HAP-1 (cell line): ENCODE results near the gene IL10RB.
A peak's percentile ranks its signal among the peaks of the same experiment; 100 is the strongest.

Experiments used
- DNase-seq, 2 experiments: peaks; one replicate each; pipeline ENCODE4 v3.0.0-alpha.2; 2016 to 2020; ENCODE audit warnings: low spot score in 2 of 2
- H3K27me3 ChIP-seq: fragments of 250-450 bp; sonication (Bioruptor Pico); 2 replicates; pipeline ENCODE4 v1.5.1; 2020; ENCODE audit warnings: low read depth, mild to moderate bottlenecking, moderate library complexity
- H3K36me3 ChIP-seq: fragments of 250-450 bp; sonication (Bioruptor Pico); replicated peaks from 2 replicates; pipeline ENCODE4 v1.5.1; 2020; ENCODE audit warnings: mild to moderate bottlenecking
- H3K4me1 ChIP-seq: fragments of 250-450 bp; sonication (Bioruptor Pico); 2 replicates; pipeline ENCODE4 v1.5.1; 2020; ENCODE audit warnings: mild to moderate bottlenecking
- H3K4me3 ChIP-seq: fragments of 250-450 bp; sonication (Bioruptor Pico); 2 replicates; pipeline ENCODE4 v1.5.1; 2020; ENCODE audit warnings: mild to moderate bottlenecking, moderate library complexity
- H3K9me3 ChIP-seq: fragments of 250-450 bp; sonication (Bioruptor Pico); 2 replicates; pipeline ENCODE4 v1.5.1; 2020; ENCODE audit warnings: mild to moderate bottlenecking, moderate library complexity
- in situ Hi-C: fragments of 300-500 bp; cut with MboI; formaldehyde crosslinking; loops from 3 replicates; pipeline ENCODE4 v1.14.3; 2020; ENCODE audit warnings: low sequenced_read_pairs, inconsistent platforms, mixed read lengths

Gene IL10RB

GRCh38 chr21:33324291-33325221, 58.4 kb downstream of the IL10RB start, which contains the start of gene IFNAR1:
Gene IFNAR1 (plus strand): TSS chr21:33324970. CDS start chr21:33325056, 86 bp downstream.
- H3K27me3 ChIP-seq = peaks cover 3% of the 10 kb centered on the region; the same call in 1 of the 2 replicates
- DNase-seq = peak; percentile 96 to 99
- peak within 1 kb of the TSS; percentile 90 for H3K4me3 ChIP-seq
- peaks cover 12% of the 10 kb centered on the region for H3K4me1 ChIP-seq
- no peaks in the 10 kb centered on the region for H3K9me3 ChIP-seq
- no peaks in the 10 kb centered on the region for H3K36me3 ChIP-seq
- in situ Hi-C loops = no loop called here

- peak overlapping the region; percentile 90 for H3K4me3 ChIP-seq
- in situ Hi-C loops = no loop called here
- H3K27me3 ChIP-seq = peaks cover 2% of the 10 kb centered on the region; the same call in 1 of the 2 replicates
- H3K9me3 ChIP-seq = no peaks in the 10 kb centered on the region
- no peaks in the 10 kb centered on the region for H3K36me3 ChIP-seq
- peak; percentile 42 to 76 for DNase-seq
- peaks cover 12% of the 10 kb centered on the region for H3K4me1 ChIP-seq
Observed at GRCh38 chr21:33325222-33326067, 59.3 kb downstream of the IL10RB start.

DNA sequence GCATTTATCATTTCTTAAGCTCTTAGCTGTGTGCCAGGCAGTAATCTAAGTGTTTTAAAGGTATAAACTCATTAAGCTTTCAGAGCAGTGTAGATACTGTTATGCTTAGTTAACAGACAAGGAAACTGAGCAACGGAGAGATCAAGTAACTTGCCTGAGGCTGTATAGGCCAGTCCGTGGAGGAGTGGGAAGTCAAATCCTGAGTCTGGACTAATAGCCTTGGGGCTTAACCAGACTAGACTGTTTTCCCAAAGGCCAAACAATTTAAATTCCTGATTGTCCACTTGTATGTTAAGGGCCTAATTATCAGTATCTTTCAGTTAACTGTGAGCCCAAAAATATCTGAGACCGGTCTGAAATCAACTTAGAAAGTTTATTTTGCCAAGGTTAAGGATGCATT, 61.2 kb downstream of the IL10RB start:
- peaks cover 12% of the 10 kb centered on the region for H3K4me1 ChIP-seq
- H3K9me3 ChIP-seq = peaks cover 4% of the 10 kb centered on the region
- no peak overlapping the region for H3K4me3 ChIP-seq
- in situ Hi-C loops = no loop called here
- no peaks in the 10 kb centered on the region for H3K27me3 ChIP-seq
- DNase-seq = no peak
- no peaks in the 10 kb centered on the region for H3K36me3 ChIP-seq

DNA sequence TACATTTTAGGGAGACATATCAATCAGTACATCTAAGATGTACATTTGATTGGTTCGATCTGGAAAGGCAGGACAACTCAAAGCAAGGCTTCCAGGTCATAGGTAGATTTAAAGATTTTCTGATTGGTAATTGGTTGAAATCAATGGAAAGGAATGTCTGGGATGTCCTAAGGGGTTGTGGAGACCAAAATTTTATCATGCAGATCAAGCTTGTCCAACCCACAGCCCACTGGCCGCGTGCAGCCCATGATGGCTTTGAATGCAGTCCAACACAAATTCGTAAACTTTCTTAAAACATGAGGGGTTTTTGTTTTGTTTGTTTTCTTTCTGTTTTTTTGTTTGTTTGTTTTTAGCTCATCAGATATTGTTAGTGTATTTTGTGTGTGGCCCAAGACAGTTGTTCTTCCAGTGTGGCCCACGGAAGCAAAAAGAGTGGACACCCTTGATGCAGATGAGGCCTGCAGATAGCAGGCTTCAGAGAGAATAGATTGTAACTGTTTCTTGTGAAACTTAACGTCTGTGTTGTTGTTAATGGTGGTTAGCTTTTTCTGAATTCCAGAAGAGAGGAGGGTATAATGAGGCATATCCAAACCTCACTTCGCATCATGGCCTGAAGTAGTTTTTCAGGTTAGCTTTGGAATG, 61.7 kb downstream of the IL10RB start:
- peaks cover 9% of the 10 kb centered on the region for H3K9me3 ChIP-seq
- DNase-seq = no peak
- no peaks in the 10 kb centered on the region for H3K27me3 ChIP-seq
- H3K36me3 ChIP-seq = no peaks in the 10 kb centered on the region
- H3K4me1 ChIP-seq = peaks cover 12% of the 10 kb centered on the region
- H3K4me3 ChIP-seq = no peak overlapping the region
- in situ Hi-C loops = no loop called here

GRCh38 chr21:33330726-33331125, 64.6 kb downstream of the IL10RB start:
- peaks cover 9% of the 10 kb centered on the region for H3K9me3 ChIP-seq
- H3K36me3 ChIP-seq = no peaks in the 10 kb centered on the region
- no peak overlapping the region for H3K4me3 ChIP-seq
- no peak for DNase-seq
- in situ Hi-C loops = no loop called here
- H3K4me1 ChIP-seq = peaks cover 11% of the 10 kb centered on the region
- H3K27me3 ChIP-seq = no peaks in the 10 kb centered on the region

DNA sequence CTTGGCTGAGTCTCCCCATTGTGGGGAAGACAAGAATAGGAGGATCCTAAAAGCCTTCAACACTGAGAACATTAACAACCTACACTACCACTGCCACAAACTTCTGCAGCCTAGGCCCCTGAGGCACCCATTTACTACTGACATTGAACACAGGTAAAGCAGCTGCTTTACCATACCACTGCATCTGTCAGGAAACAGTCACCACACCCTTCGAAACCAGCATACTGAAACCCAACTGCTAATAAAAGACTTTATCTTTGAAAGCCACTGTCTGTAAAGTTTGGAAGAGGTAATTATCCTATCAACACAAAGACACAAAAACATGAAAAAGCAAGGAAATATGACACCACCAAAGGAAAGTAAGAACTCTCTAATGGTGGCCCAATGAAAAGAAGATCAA, 66.0 kb downstream of the IL10RB start:
- Histone ChIP-seq H3K4me1 (peaks cover 4% of the 10 kb centered on the region), H3K27me3 (no peaks in the 10 kb centered on the region), H3K4me3 (no peak overlapping the region), H3K36me3 (no peaks in the 10 kb centered on the region), H3K9me3 (peaks cover 9% of the 10 kb centered on the region)
- no peak for DNase-seq
- in situ Hi-C loops = no loop called here

GRCh38 chr21:33334191-33334590, 68.0 kb downstream of the IL10RB start:
- H3K36me3 ChIP-seq = no peaks in the 10 kb centered on the region
- no peaks in the 10 kb centered on the region for H3K4me1 ChIP-seq
- peaks cover 9% of the 10 kb centered on the region for H3K9me3 ChIP-seq
- DNase-seq = no peak
- no peak overlapping the region for H3K4me3 ChIP-seq
- in situ Hi-C loops = no loop called here
- H3K27me3 ChIP-seq = no peaks in the 10 kb centered on the region

DNA sequence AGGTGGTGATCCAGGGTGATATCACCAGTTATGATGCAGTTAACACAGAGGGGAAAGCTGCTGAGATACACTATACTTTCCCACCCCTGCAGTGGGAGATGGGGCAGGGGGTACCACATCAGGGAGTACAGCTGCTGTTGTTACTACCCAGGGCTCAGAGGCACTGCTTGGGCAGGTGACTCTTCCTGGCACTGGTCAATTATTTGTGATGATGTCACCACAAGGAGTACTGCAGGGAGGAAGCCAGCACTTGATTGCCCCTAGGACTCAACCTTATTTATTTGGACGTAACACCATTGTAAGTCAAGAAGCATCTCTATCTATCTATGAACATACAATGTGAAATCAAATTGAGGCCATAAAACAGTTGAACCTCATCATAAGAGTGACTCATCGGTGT, 68.7 kb downstream of the IL10RB start:
- Histone ChIP-seq H3K27me3 (no peaks in the 10 kb centered on the region), H3K36me3 (no peaks in the 10 kb centered on the region), H3K4me1 (no peaks in the 10 kb centered on the region), H3K9me3 (peaks cover 9% of the 10 kb centered on the region), H3K4me3 (no peak overlapping the region)
- in situ Hi-C loops = no loop called here
- no peak for DNase-seq

DNA sequence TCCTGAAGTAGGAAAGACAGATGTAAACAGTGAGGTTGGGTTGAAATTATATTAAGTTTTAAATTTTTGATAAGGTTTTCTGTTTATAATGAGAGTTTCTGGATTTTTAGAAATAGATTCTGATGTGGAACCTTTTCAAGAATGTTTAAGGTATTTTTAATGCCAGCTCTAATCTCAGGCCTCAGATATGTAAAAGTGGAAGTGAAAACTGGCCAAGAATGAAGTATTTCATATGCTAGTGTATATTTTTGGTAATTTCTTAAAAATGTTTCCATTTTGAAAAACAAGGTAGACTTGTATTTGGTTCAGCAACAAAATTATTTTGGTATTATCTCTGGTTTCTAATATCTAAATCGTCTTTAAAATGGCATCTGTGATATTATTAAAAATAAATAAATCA, 73.0 kb downstream of the IL10RB start:
- no peak for DNase-seq
- H3K4me1 ChIP-seq = no peaks in the 10 kb centered on the region
- in situ Hi-C loops = no loop called here
- no peaks in the 10 kb centered on the region; the same call in 1 of the 2 replicates for H3K9me3 ChIP-seq
- H3K27me3 ChIP-seq = no peaks in the 10 kb centered on the region
- H3K4me3 ChIP-seq = no peak overlapping the region
- no peaks in the 10 kb centered on the region; the same call in 1 of the 2 replicates for H3K36me3 ChIP-seq

DNA sequence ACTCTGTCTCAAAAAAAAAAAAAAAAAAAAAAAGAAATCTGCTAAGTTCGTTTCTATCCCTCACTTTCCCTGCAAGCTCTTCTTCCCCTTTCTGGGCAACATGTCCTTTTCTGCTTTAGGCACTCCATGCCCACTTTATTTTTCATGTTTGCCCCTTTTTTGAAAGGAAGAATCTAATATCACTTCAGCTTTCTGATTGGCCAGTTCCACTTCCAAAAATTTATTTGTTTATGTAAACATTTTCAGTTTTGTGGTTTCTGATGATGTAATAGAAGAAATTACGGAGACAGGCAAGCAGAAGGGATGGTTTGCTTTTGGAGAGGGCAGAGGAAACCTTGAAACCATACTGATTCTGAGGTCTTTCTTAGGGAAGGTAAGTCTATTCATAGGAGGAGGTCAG, 73.8 kb downstream of the IL10RB start:
- no peak for DNase-seq
- H3K4me1 ChIP-seq = no peaks in the 10 kb centered on the region
- H3K9me3 ChIP-seq = no peaks in the 10 kb centered on the region
- H3K4me3 ChIP-seq = no peak overlapping the region
- in situ Hi-C loops = no loop called here
- no peaks in the 10 kb centered on the region; the same call in 1 of the 2 replicates for H3K36me3 ChIP-seq
- no peaks in the 10 kb centered on the region for H3K27me3 ChIP-seq

- Histone ChIP-seq H3K4me3 (no peak overlapping the region), H3K36me3 (peaks cover 6% of the 10 kb centered on the region; the same call in 1 of the 2 replicates), H3K4me1 (no peaks in the 10 kb centered on the region), H3K27me3 (no peaks in the 10 kb centered on the region), H3K9me3 (no peaks in the 10 kb centered on the region)
- in situ Hi-C loops = no loop called here
- DNase-seq = no peak
Observed at GRCh38 chr21:33345751-33346238, 79.6 kb downstream of the IL10RB start.
